Psoas muscle (tissue), 8 donors: Measurements from ENCODE around the gene MTM1. TPM values are rescaled to one million over a fixed set of nuclear protein-coding genes. Genes with fewer than 3 reads are reported as not detected.

Experiments used
- ATAC-seq, 4 donors: fragments of 200-7000 bp; cut with Tn5 transposase; one replicate each; pipeline ENCODE4 v1.9.1; 2020; ENCODE audit warnings: moderate library complexity in 3 of 4, mild to moderate bottlenecking in 2 of 4
- DNase-seq, 2 donors: peaks; one replicate each; pipeline ENCODE4 v3.0.0-alpha.2; 2020
- H3K27ac ChIP-seq: fragments of 200-600 bp; one replicate; pipeline ENCODE4 v1.8.0; 2022
- H3K27me3 ChIP-seq, 3 donors: fragments of 200-600 bp in 1 of 3; one replicate each; pipeline versions ENCODE4 v1.6.1 to v1.8.0; 2013 to 2022; ENCODE audit warnings: low read length in 2 of 3, mild to moderate bottlenecking in 2 of 3, moderate library complexity in 1 of 3; ENCODE audit not compliant: insufficient read depth in 3 of 3
- H3K36me3 ChIP-seq, 2 donors: fragments of 200-600 bp in 1 of 2; one replicate each; pipeline versions ENCODE4 v1.6.1 to v1.8.0; 2013 to 2022; ENCODE audit warnings: low read depth in 1 of 2, mild to moderate bottlenecking in 1 of 2, moderate library complexity in 1 of 2; ENCODE audit not compliant: insufficient read depth in 1 of 2
- H3K4me1 ChIP-seq: fragments of 200-600 bp; one replicate; pipeline ENCODE4 v1.8.0; 2022
- H3K4me3 ChIP-seq: fragments of 200-600 bp; one replicate; pipeline ENCODE4 v1.8.0; 2022; ENCODE audit warnings: mild to moderate bottlenecking
- H3K9me3 ChIP-seq: fragments of 200-600 bp; one replicate; pipeline ENCODE4 v1.8.0; 2022
- CTCF ChIP-seq: fragments of 200-600 bp; IDR thresholded peaks from one replicate; pipeline ENCODE4 v1.8.0; 2022; ENCODE audit warnings: antibody characterized with exemption
- WGBS, 3 donors: extraction: QIAGEN DNeasy Blood & Tissue Kit; methylation state at CpG; one replicate each; pipeline versions ENCODE4 v1.1.6 to v1.1.7; 2013; 5-methylcytosine and 5-hydroxymethylcytosine counted together
- intact Hi-C, 2 donors: fragments of 100-400 bp; cut with DNase I; formaldehyde crosslinking; loops; one replicate each; pipeline versions ENCODE4 v1.11.0 to v1.14.2; 2022
- polyA plus RNA-seq, 3 donors: library from polyadenylated mRNA; stranded (reverse); fragments of 200-250 nt; gene quantifications; one replicate each; pipeline ENCODE4 v1.2.3, GENCODE V29; 2013
- total RNA-seq, 4 donors: library from RNA; stranded (reverse); fragmentation: NEBNext Ultra II Directional in 2 of 4; extraction: Animal tissue kit (Norgen Biotek cat#: 25700) in 2 of 4; gene quantifications; one replicate each; pipeline versions ENCODE4 v1.2.1 to v1.2.4, GENCODE V29; 2021 to 2023
- donor health status: healthy with polysubstance abuse.
- donor health status: DM: no; HTN: no; CAD: no; lungs with moderate emphysema.
- donor health status: Bipolar disorder and iron deficiency.
- donor health status: healthy.
- donor health status: DM: yes; HTN: yes; CAD: no.
- donor health status: DM: no; HTN: no; CAD: no.
- donor health status: DM: no; HTN: no; CAD: no.
- donor health status: DM: yes; HTN: yes; CAD: no.

Gene MTM1
- total and polyA plus RNA-seq, 7 donors = 4.9 to 17.4 (median 15.0) TPM

- no peak overlapping the region for H3K27ac ChIP-seq
- no peak overlapping the region for H3K4me3 ChIP-seq
- no peaks in the 10 kb centered on the region for H3K9me3 ChIP-seq
- H3K36me3 ChIP-seq = no peaks in the 10 kb centered on the region
- peak in 1 of 4 donors; percentile 24 for ATAC-seq
- no peak for DNase-seq
- H3K27me3 ChIP-seq = no peaks in the 10 kb centered on the region
- TF ChIP-seq CTCF = no peak
- peaks cover 6% of the 10 kb centered on the region for H3K4me1 ChIP-seq
- intact Hi-C loops = no loop called here
Measured at GRCh38 chrX:150582338-150582948, 14.0 kb downstream of the MTM1 start.

GRCh38 chrX:150587585-150588503 lies 19.4 kb downstream of the MTM1 start:
- peak; percentile 51 for TF ChIP-seq CTCF
- ATAC-seq = no peak
- intact Hi-C loops = loop anchor here in 1 of 2 donors (5.0 kb wide), 1 partner anchor 226 kb away; the partner anchor contains the start of gene MAMLD1
- Histone ChIP-seq H3K4me1 (no peaks in the 10 kb centered on the region), H3K4me3 (no peak overlapping the region), H3K27ac (no peak overlapping the region), H3K9me3 (no peaks in the 10 kb centered on the region), H3K36me3 (no peaks in the 10 kb centered on the region), H3K27me3 (no peaks in the 10 kb centered on the region)
- DNase-seq = no peak
- 65 to 81% (median 77%) methylated on average over 8 of the region's 8 CpGs for WGBS, 3 donors

GRCh38 chrX:150594584-150594983 lies 26.2 kb downstream of the MTM1 start:
- DNase-seq = no peak
- H3K4me3 ChIP-seq = no peak overlapping the region
- intact Hi-C loops = no loop called here
- H3K9me3 ChIP-seq = no peaks in the 10 kb centered on the region
- no peak overlapping the region for H3K27ac ChIP-seq
- H3K27me3 ChIP-seq = no peaks in the 10 kb centered on the region
- peaks cover 0 to 6% of the 10 kb centered on the region in 2 donors for H3K36me3 ChIP-seq
- no peaks in the 10 kb centered on the region for H3K4me1 ChIP-seq
- WGBS, 3 donors = 78 to 100% (median 89%) methylated on average over 1 of the region's 1 CpG
- no peak for TF ChIP-seq CTCF
- no peak for ATAC-seq

- intact Hi-C loops = no loop called here
- H3K4me3 ChIP-seq = no peak overlapping the region
- 88 to 100% (median 96%) methylated on average over 1 of the region's 1 CpG for WGBS, 3 donors
- H3K9me3 ChIP-seq = no peaks in the 10 kb centered on the region
- no peak overlapping the region for H3K27ac ChIP-seq
- H3K4me1 ChIP-seq = no peaks in the 10 kb centered on the region
- H3K36me3 ChIP-seq = peaks cover 0 to 6% of the 10 kb centered on the region in 2 donors
- no peak for ATAC-seq
- no peak for TF ChIP-seq CTCF
- H3K27me3 ChIP-seq = no peaks in the 10 kb centered on the region
- DNase-seq = no peak
Measured at GRCh38 chrX:150599226-150599625, 30.8 kb downstream of the MTM1 start.
